ENCODE data around the gene GPR84.

The GPR84 gene

GRCh38 chr12:54321363-54321762, 42.9 kb downstream of the GPR84 start:
- DNase-seq: no peak
